Upper lobe of left lung (tissue), 4 donors: Measurements from ENCODE around the gene IL11RA.

Experiments
- CTCF ChIP-seq, 6 experiments: fragments of 450-650 bp in 4 of 6; fragments of 200-600 bp in 2 of 6; sonication (generic) in 2 of 6; IDR thresholded peaks; one replicate each; pipeline ENCODE4 v1.5.1; 2016 to 2019; ENCODE audit warnings: antibody characterized with exemption in 6 of 6
- POLR2A ChIP-seq, 4 donors: fragments of 450-650 bp; IDR thresholded peaks; one replicate each; pipeline ENCODE4 v1.5.1; 2016 to 2017; ENCODE audit warnings: antibody characterized with exemption in 4 of 4, mild to moderate bottlenecking in 2 of 4

- no peak for TF ChIP-seq POLR2A (IDR thresholded peaks at IDR 0.05)
- no peak for TF ChIP-seq CTCF (IDR thresholded peaks at IDR 0.05)
Measured at GRCh38 chr9:34669809-34670562, 18.0 kb downstream of the IL11RA start.
